ENCODE data around the gene PPP2R3A. TPM values are rescaled to one million over a fixed set of nuclear protein-coding genes. Genes with fewer than 3 reads are reported as not detected.

The PPP2R3A gene
- polyA plus RNA-seq, 1 donor (not counting 4 experiments of a cell fraction or from before 2014, with no cell fraction given): 11.1 TPM

- dilution Hi-C loops (cut with MboI; ENCODE audit: extremely low pct_ligation_motif_present, low sequenced_read_pairs): no loop called here
- no peak for FAIRE-seq
Observed at GRCh38 chr3:135981701-135982403, 16.3 kb downstream of the PPP2R3A start.

GRCh38 chr3:135982404-135982761 lies 16.9 kb downstream of the PPP2R3A start:
- Histone ChIP-seq H3K36me3 (ENCODE audit: control insufficient read depth in 2 of 2, extremely low read depth in 1 of 2, insufficient read depth in 2 of 2, low read length in 2 of 2) (no peaks in the 10 kb centered on the region), H3K4me3 (ENCODE audit: control insufficient read depth in 2 of 3, extremely low read depth in 1 of 3, insufficient read depth in 2 of 3, low read depth in 1 of 3, low read length in 3 of 3) (no peak overlapping the region), H3K9ac (ENCODE audit: control insufficient read depth, extremely low read depth, insufficient read depth, low read length) (no peak overlapping the region), H3K79me2 (ENCODE audit: control insufficient read depth, insufficient read depth, low read length) (peaks cover 48% of the 10 kb centered on the region), H3K4me2 (ENCODE audit: control insufficient read depth, extremely low read depth, insufficient read depth, low read depth, low read length) (no peak overlapping the region), H3K4me1 (ENCODE audit: control insufficient read depth, extremely low read depth, insufficient read depth, low read length) (peaks cover 16% of the 10 kb centered on the region), H2AFZ (ENCODE audit: control insufficient read depth, low read length) (no peak overlapping the region), H3K27me3 (ENCODE audit: control insufficient read depth, extremely low read depth, insufficient read depth, low read length) (no peaks in the 10 kb centered on the region), H3K9me1 (ENCODE audit: control insufficient read depth, extremely low read depth, insufficient read depth, low read length) (no peaks in the 10 kb centered on the region), H4K20me1 (ENCODE audit: control insufficient read depth, extremely low read depth, insufficient read depth, low read length) (no peaks in the 10 kb centered on the region), H3K9me3 (ENCODE audit: control insufficient read depth, low read depth, low read length) (no peaks in the 10 kb centered on the region), H3K27ac (ENCODE audit: control insufficient read depth, insufficient read depth, low read length) (no peak overlapping the region)
- TF ChIP-seq CTCF (optimal IDR thresholded peaks at IDR 0.05 in 1 of 3, IDR thresholded peaks at IDR 0.05 in 1 of 3, conservative IDR thresholded peaks at IDR 0.05 in 1 of 3; ENCODE audit: extremely low read depth in 1 of 3, insufficient read depth in 2 of 3, low read length in 3 of 3): no peak
- no peak for TF ChIP-seq EZH2 (IDR thresholded peaks at IDR 0.05; ENCODE audit: low read length)
- FAIRE-seq (no peak), DNase-seq (ENCODE audit: low read depth, low spot score) (no peak)
- dilution Hi-C loops (cut with MboI; ENCODE audit: extremely low pct_ligation_motif_present, low sequenced_read_pairs): no loop called here

More at GRCh38 chr3:135981701-135982403, 16.3 kb downstream of the PPP2R3A start:
- H3K9ac ChIP-seq (ENCODE audit: control insufficient read depth, extremely low read depth, insufficient read depth, low read length): no peak overlapping the region
- H3K4me2 ChIP-seq (ENCODE audit: control insufficient read depth, extremely low read depth, insufficient read depth, low read depth, low read length): no peak overlapping the region
- no peak overlapping the region for H2AFZ ChIP-seq (ENCODE audit: control insufficient read depth, low read length)
- peaks cover 16% of the 10 kb centered on the region for H3K4me1 ChIP-seq (ENCODE audit: control insufficient read depth, extremely low read depth, insufficient read depth, low read length)
- H4K20me1 ChIP-seq (ENCODE audit: control insufficient read depth, extremely low read depth, insufficient read depth, low read length): no peaks in the 10 kb centered on the region
- peaks cover 46% of the 10 kb centered on the region for H3K79me2 ChIP-seq (ENCODE audit: control insufficient read depth, insufficient read depth, low read length)
- H3K9me1 ChIP-seq (ENCODE audit: control insufficient read depth, extremely low read depth, insufficient read depth, low read length): no peaks in the 10 kb centered on the region
- H3K4me3 ChIP-seq (ENCODE audit: control insufficient read depth in 2 of 3, extremely low read depth in 1 of 3, insufficient read depth in 2 of 3, low read depth in 1 of 3, low read length in 3 of 3): no peak overlapping the region
- TF ChIP-seq EZH2 (IDR thresholded peaks at IDR 0.05; ENCODE audit: low read length) (no peak), CTCF (optimal IDR thresholded peaks at IDR 0.05 in 1 of 3, IDR thresholded peaks at IDR 0.05 in 1 of 3, conservative IDR thresholded peaks at IDR 0.05 in 1 of 3; ENCODE audit: extremely low read depth in 1 of 3, insufficient read depth in 2 of 3, low read length in 3 of 3) (no peak)
- H3K9me3 ChIP-seq (ENCODE audit: control insufficient read depth, low read depth, low read length): no peaks in the 10 kb centered on the region
- H3K27ac ChIP-seq (ENCODE audit: control insufficient read depth, insufficient read depth, low read length): no peak overlapping the region
- no peaks in the 10 kb centered on the region for H3K27me3 ChIP-seq (ENCODE audit: control insufficient read depth, extremely low read depth, insufficient read depth, low read length)
- DNase-seq (ENCODE audit: low read depth, low spot score): no peak
- H3K36me3 ChIP-seq (ENCODE audit: control insufficient read depth in 2 of 2, extremely low read depth in 1 of 2, insufficient read depth in 2 of 2, low read length in 2 of 2): no peaks in the 10 kb centered on the region
